ENCODE data around the gene LGALS16. TPM values are rescaled to one million over a fixed set of nuclear protein-coding genes. Genes with fewer than 3 reads are reported as not detected.

Gene LGALS16
- polyA plus RNA-seq, 1 donor from 2014 or later, result not detected

GRCh38 chr19:39692822-39693221 is 37.1 kb downstream of the LGALS16 start:
- no peaks in the 10 kb centered on the region for H3K9me2 ChIP-seq (ENCODE audit: insufficient read depth, low read length)
- H3F3A ChIP-seq (ENCODE audit: insufficient read depth, low read length, poor library complexity, severe bottlenecking), result no peaks in the 10 kb centered on the region
- H2AFZ ChIP-seq (ENCODE audit: low read depth, low read length), result no peak overlapping the region
- H3K27ac ChIP-seq (ENCODE audit: low read length), result no peak overlapping the region
- no peak overlapping the region for H3K9ac ChIP-seq (ENCODE audit: low read length)
- no peaks in the 10 kb centered on the region for H3K27me3 ChIP-seq (ENCODE audit: insufficient read depth, low read depth, low read length)
- H3K4me3 ChIP-seq (ENCODE audit: low read length), result no peak overlapping the region
- H4K20me1 ChIP-seq (ENCODE audit: insufficient read depth), result no peaks in the 10 kb centered on the region
- H3K9me3 ChIP-seq (ENCODE audit: low read length), result no peaks in the 10 kb centered on the region
- no peaks in the 10 kb centered on the region for H3K79me2 ChIP-seq (replicated peaks; ENCODE audit: insufficient read depth, low read length)
- no peaks in the 10 kb centered on the region for H3K36me3 ChIP-seq (ENCODE audit: insufficient read depth, low read length)
- no peak overlapping the region for H3K4me2 ChIP-seq (ENCODE audit: low read length)
- TF ChIP-seq EP300 (conservative IDR thresholded peaks at IDR 0.05; ENCODE audit: poor library complexity, severe bottlenecking) (no peak), REST (IDR thresholded peaks at IDR 0.05; ENCODE audit: borderline replicate concordance) (no peak), TAF1 (IDR thresholded peaks at IDR 0.05; ENCODE audit: low read depth) (no peak), EZH2 (IDR thresholded peaks at IDR 0.05; ENCODE audit: borderline replicate concordance, insufficient read depth, low read length, poor library complexity, severe bottlenecking) (no peak), POLR2AphosphoS5 (IDR thresholded peaks at IDR 0.05) (no peak)
- TF ChIP-seq, protein P1, sequence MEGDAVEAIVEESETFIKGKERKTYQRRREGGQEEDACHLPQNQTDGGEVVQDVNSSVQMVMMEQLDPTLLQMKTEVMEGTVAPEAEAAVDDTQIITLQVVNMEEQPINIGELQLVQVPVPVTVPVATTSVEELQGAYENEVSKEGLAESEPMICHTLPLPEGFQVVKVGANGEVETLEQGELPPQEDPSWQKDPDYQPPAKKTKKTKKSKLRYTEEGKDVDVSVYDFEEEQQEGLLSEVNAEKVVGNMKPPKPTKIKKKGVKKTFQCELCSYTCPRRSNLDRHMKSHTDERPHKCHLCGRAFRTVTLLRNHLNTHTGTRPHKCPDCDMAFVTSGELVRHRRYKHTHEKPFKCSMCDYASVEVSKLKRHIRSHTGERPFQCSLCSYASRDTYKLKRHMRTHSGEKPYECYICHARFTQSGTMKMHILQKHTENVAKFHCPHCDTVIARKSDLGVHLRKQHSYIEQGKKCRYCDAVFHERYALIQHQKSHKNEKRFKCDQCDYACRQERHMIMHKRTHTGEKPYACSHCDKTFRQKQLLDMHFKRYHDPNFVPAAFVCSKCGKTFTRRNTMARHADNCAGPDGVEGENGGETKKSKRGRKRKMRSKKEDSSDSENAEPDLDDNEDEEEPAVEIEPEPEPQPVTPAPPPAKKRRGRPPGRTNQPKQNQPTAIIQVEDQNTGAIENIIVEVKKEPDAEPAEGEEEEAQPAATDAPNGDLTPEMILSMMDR (IDR thresholded peaks at IDR 0.05; ENCODE audit: poor library complexity, severe bottlenecking), result no peak

DNA sequence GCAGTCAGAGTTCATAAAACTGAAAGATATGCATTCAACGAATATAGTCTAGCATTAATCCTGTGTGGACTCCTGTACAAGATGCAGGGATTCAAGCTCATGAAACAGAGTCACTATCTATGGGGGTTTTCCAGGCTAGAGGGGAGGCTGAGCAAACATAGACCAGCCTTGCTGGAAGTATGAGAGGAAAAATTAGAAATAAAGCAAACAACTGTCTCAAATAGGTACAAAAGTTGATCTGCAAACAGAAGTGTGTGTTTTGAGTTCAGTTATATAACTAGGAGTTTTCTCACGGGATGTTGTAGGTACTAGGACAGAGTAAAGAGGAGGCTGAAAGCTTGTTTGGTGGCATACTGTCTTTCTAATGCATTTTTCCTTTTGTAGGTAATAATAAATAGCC is 40.0 kb downstream of the LGALS16 start:
- H3K9me3 ChIP-seq (ENCODE audit: low read length), result no peaks in the 10 kb centered on the region
- H3K27me3 ChIP-seq (ENCODE audit: insufficient read depth, low read depth, low read length), result no peaks in the 10 kb centered on the region
- H3K9ac ChIP-seq (ENCODE audit: low read length), result no peak overlapping the region
- H3F3A ChIP-seq (ENCODE audit: insufficient read depth, low read length, poor library complexity, severe bottlenecking), result no peaks in the 10 kb centered on the region
- H3K79me2 ChIP-seq (replicated peaks; ENCODE audit: insufficient read depth, low read length), result no peaks in the 10 kb centered on the region
- no peak for TF ChIP-seq EZH2 (IDR thresholded peaks at IDR 0.05; ENCODE audit: borderline replicate concordance, insufficient read depth, low read length, poor library complexity, severe bottlenecking)
- TF ChIP-seq, protein P1 (IDR thresholded peaks at IDR 0.05; ENCODE audit: poor library complexity, severe bottlenecking), result no peak
- H3K27ac ChIP-seq (ENCODE audit: low read length), result no peak overlapping the region
- no peak overlapping the region for H3K4me3 ChIP-seq (ENCODE audit: low read length)
- H4K20me1 ChIP-seq (ENCODE audit: insufficient read depth), result no peaks in the 10 kb centered on the region
- no peak overlapping the region for H2AFZ ChIP-seq (ENCODE audit: low read depth, low read length)
- no peak overlapping the region for H3K4me2 ChIP-seq (ENCODE audit: low read length)
- no peaks in the 10 kb centered on the region for H3K36me3 ChIP-seq (ENCODE audit: insufficient read depth, low read length)
- H3K9me2 ChIP-seq (ENCODE audit: insufficient read depth, low read length), result no peaks in the 10 kb centered on the region

All from neural cell (in vitro differentiated cells).